ENCODE data around the gene SLAMF7. TPM values are rescaled to one million over a fixed set of nuclear protein-coding genes. Genes with fewer than 3 reads are reported as not detected.

Gene SLAMF7
- total and polyA plus RNA-seq, 2 experiments from 2014 or later, result 0.11 TPM; not detected in 1

DNA sequence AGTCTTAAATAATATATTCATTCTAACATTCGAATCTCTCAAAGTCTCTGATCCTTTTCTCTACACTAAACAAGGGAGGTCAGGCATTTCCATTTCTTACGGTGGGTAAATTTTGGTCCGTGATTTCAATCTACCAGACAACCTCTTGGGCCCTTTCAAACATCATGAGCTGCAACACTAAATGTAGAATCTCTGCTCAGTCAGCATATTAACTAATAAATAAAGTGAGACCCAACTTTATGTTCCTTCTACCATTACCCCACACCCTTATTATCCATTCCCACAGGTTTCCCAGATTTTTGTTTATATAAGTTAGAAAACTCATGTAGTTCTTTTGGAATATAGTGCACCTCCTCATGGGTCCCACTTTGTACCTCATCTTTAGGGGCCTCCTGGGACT lies 24.9 kb downstream of the SLAMF7 start:
- H2AFZ ChIP-seq, result no peak overlapping the region
- Mint-ChIP-seq H3K4me1 (peaks cover 6% of the 10 kb centered on the region; the same call in 2 of the 3 replicates), H3K9me3 (no peaks in the 10 kb centered on the region), H3K4me3 (no peak overlapping the region), H3K27me3 (ENCODE audit: insufficient read depth, low read depth, poor library complexity) (no peaks in the 10 kb centered on the region), H3K27ac (no peak overlapping the region), H3K36me3 (ENCODE audit: low read depth) (no peaks in the 10 kb centered on the region)
- H3K27ac ChIP-seq (ENCODE audit: low read depth), result no peak overlapping the region
- TF ChIP-seq, protein P1, sequence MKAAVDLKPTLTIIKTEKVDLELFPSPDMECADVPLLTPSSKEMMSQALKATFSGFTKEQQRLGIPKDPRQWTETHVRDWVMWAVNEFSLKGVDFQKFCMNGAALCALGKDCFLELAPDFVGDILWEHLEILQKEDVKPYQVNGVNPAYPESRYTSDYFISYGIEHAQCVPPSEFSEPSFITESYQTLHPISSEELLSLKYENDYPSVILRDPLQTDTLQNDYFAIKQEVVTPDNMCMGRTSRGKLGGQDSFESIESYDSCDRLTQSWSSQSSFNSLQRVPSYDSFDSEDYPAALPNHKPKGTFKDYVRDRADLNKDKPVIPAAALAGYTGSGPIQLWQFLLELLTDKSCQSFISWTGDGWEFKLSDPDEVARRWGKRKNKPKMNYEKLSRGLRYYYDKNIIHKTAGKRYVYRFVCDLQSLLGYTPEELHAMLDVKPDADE (IDR thresholded peaks at IDR 0.05), result no peak
- no peak for TF ChIP-seq POLR2AphosphoS5 (IDR thresholded peaks at IDR 0.05; ENCODE audit: low read depth)
- TF ChIP-seq CREB1 (CRISPR knock-in tag; IDR thresholded peaks at IDR 0.05; ENCODE audit: low read depth), result no peak
- TF ChIP-seq EZH2 (IDR thresholded peaks at IDR 0.05; ENCODE audit: low read depth, unreplicated experiment), result no peak
- TF ChIP-seq, protein P2, sequence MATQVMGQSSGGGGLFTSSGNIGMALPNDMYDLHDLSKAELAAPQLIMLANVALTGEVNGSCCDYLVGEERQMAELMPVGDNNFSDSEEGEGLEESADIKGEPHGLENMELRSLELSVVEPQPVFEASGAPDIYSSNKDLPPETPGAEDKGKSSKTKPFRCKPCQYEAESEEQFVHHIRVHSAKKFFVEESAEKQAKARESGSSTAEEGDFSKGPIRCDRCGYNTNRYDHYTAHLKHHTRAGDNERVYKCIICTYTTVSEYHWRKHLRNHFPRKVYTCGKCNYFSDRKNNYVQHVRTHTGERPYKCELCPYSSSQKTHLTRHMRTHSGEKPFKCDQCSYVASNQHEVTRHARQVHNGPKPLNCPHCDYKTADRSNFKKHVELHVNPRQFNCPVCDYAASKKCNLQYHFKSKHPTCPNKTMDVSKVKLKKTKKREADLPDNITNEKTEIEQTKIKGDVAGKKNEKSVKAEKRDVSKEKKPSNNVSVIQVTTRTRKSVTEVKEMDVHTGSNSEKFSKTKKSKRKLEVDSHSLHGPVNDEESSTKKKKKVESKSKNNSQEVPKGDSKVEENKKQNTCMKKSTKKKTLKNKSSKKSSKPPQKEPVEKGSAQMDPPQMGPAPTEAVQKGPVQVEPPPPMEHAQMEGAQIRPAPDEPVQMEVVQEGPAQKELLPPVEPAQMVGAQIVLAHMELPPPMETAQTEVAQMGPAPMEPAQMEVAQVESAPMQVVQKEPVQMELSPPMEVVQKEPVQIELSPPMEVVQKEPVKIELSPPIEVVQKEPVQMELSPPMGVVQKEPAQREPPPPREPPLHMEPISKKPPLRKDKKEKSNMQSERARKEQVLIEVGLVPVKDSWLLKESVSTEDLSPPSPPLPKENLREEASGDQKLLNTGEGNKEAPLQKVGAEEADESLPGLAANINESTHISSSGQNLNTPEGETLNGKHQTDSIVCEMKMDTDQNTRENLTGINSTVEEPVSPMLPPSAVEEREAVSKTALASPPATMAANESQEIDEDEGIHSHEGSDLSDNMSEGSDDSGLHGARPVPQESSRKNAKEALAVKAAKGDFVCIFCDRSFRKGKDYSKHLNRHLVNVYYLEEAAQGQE (IDR thresholded peaks at IDR 0.05; ENCODE audit: unreplicated experiment), result no peak
- no peak for TF ChIP-seq NANOG (IDR thresholded peaks at IDR 0.05; ENCODE audit: borderline replicate concordance)
- TF ChIP-seq, protein P3, sequence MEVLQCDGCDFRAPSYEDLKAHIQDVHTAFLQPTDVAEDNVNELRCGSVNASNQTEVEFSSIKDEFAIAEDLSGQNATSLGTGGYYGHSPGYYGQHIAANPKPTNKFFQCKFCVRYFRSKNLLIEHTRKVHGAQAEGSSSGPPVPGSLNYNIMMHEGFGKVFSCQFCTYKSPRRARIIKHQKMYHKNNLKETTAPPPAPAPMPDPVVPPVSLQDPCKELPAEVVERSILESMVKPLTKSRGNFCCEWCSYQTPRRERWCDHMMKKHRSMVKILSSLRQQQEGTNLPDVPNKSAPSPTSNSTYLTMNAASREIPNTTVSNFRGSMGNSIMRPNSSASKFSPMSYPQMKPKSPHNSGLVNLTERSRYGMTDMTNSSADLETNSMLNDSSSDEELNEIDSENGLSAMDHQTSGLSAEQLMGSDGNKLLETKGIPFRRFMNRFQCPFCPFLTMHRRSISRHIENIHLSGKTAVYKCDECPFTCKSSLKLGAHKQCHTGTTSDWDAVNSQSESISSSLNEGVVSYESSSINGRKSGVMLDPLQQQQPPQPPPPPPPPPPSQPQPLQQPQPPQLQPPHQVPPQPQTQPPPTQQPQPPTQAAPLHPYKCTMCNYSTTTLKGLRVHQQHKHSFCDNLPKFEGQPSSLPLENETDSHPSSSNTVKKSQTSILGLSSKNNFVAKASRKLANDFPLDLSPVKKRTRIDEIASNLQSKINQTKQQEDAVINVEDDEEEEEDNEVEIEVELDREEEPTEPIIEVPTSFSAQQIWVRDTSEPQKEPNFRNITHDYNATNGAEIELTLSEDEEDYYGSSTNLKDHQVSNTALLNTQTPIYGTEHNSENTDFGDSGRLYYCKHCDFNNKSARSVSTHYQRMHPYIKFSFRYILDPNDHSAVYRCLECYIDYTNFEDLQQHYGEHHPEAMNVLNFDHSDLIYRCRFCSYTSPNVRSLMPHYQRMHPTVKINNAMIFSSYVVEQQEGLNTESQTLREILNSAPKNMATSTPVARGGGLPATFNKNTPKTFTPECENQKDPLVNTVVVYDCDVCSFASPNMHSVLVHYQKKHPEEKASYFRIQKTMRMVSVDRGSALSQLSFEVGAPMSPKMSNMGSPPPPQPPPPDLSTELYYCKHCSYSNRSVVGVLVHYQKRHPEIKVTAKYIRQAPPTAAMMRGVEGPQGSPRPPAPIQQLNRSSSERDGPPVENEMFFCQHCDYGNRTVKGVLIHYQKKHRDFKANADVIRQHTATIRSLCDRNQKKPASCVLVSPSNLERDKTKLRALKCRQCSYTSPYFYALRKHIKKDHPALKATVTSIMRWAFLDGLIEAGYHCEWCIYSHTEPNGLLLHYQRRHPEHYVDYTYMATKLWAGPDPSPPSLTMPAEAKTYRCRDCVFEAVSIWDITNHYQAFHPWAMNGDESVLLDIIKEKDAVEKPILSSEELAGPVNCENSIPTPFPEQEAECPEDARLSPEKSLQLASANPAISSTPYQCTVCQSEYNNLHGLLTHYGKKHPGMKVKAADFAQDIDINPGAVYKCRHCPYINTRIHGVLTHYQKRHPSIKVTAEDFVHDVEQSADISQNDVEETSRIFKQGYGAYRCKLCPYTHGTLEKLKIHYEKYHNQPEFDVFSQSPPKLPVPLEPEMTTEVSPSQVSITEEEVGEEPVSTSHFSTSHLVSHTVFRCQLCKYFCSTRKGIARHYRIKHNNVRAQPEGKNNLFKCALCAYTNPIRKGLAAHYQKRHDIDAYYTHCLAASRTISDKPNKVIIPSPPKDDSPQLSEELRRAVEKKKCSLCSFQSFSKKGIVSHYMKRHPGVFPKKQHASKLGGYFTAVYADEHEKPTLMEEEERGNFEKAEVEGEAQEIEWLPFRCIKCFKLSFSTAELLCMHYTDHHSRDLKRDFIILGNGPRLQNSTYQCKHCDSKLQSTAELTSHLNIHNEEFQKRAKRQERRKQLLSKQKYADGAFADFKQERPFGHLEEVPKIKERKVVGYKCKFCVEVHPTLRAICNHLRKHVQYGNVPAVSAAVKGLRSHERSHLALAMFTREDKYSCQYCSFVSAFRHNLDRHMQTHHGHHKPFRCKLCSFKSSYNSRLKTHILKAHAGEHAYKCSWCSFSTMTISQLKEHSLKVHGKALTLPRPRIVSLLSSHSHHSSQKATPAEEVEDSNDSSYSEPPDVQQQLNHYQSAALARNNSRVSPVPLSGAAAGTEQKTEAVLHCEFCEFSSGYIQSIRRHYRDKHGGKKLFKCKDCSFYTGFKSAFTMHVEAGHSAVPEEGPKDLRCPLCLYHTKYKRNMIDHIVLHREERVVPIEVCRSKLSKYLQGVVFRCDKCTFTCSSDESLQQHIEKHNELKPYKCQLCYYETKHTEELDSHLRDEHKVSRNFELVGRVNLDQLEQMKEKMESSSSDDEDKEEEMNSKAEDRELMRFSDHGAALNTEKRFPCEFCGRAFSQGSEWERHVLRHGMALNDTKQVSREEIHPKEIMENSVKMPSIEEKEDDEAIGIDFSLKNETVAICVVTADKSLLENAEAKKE (CRISPR knock-in tag; IDR thresholded peaks at IDR 0.05), result no peak
- TF ChIP-seq STAT1 (IDR thresholded peaks at IDR 0.05; ENCODE audit: unreplicated experiment), result no peak
- TF ChIP-seq ZNF331 (CRISPR knock-in tag; IDR thresholded peaks at IDR 0.05; ENCODE audit: low read depth), result no peak
- TF ChIP-seq JUNB (IDR thresholded peaks at IDR 0.05; ENCODE audit: unreplicated experiment), result no peak
- TF ChIP-seq, protein P4, sequence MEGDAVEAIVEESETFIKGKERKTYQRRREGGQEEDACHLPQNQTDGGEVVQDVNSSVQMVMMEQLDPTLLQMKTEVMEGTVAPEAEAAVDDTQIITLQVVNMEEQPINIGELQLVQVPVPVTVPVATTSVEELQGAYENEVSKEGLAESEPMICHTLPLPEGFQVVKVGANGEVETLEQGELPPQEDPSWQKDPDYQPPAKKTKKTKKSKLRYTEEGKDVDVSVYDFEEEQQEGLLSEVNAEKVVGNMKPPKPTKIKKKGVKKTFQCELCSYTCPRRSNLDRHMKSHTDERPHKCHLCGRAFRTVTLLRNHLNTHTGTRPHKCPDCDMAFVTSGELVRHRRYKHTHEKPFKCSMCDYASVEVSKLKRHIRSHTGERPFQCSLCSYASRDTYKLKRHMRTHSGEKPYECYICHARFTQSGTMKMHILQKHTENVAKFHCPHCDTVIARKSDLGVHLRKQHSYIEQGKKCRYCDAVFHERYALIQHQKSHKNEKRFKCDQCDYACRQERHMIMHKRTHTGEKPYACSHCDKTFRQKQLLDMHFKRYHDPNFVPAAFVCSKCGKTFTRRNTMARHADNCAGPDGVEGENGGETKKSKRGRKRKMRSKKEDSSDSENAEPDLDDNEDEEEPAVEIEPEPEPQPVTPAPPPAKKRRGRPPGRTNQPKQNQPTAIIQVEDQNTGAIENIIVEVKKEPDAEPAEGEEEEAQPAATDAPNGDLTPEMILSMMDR (conservative IDR thresholded peaks at IDR 0.05; ENCODE audit: low read depth in 2 of 2), result no peak
- TF ChIP-seq EZH2phosphoT487 (IDR thresholded peaks at IDR 0.05; ENCODE audit: unreplicated experiment), result no peak
- no peak for TF ChIP-seq ZNF114 (CRISPR knock-in tag; IDR thresholded peaks at IDR 0.05)
- H3F3A ChIP-seq (replicated peaks; ENCODE audit: low read depth), result no peaks in the 10 kb centered on the region
- no peak overlapping the region for H3K4me2 ChIP-seq
- no peaks in the 10 kb centered on the region for H4K20me1 ChIP-seq (replicated peaks; ENCODE audit: insufficient read depth)
- no peak for DNase-seq (ENCODE audit: low spot score)
- no peaks in the 10 kb centered on the region for H3K27me3 ChIP-seq (ENCODE audit: insufficient read depth)
- peaks cover 12% of the 10 kb centered on the region; the same call in 1 of the 2 replicates for H3K9me2 ChIP-seq (ENCODE audit: insufficient read depth)
- H3K79me2 ChIP-seq (replicated peaks; ENCODE audit: insufficient read depth), result no peaks in the 10 kb centered on the region
- no peak overlapping the region for H3K4me3 ChIP-seq
- no peaks in the 10 kb centered on the region for H3K36me3 ChIP-seq (ENCODE audit: insufficient read depth)
- ATAC-seq, result no peak
- H3K4me1 ChIP-seq (ENCODE audit: insufficient read depth), result no peaks in the 10 kb centered on the region
